B cell (primary cell): Measurements from ENCODE around the gene FGFRL1. TPM values are rescaled to one million over a fixed set of nuclear protein-coding genes. Genes with fewer than 3 reads are reported as not detected.

ENCODE experiments used
- ATAC-seq: fragments of 200-7000 bp; cut with Tn5 transposase; one replicate; pipeline ENCODE4 v1.10.0; 2021; ENCODE audit warnings: low read depth, mild to moderate bottlenecking, moderate number of reproducible peaks, moderate library complexity
- CTCF ChIA-PET: fragments of 350-600 bp; sonication (Branson Sonifier 250); formaldehyde crosslinking; loops from one replicate; lab custom pipeline; 2021; ENCODE audit warnings: antibody characterized with exemption, inconsistent platforms; lab: Charles Lee
- POLR2A ChIA-PET: fragments of 350-600 bp; sonication (Branson Sonifier 250); formaldehyde crosslinking; loops from one replicate; lab custom pipeline; 2021; ENCODE audit warnings: antibody characterized with exemption; lab: Charles Lee
- DNase-seq: peaks from one replicate; pipeline ENCODE4 v3.0.0; 2013
- H2AFZ ChIP-seq: 2 replicates; pipeline ENCODE4 v1.6.1; 2012; ENCODE audit warnings: mild to moderate bottlenecking, low read depth, low read length; ENCODE audit not compliant: insufficient read depth, poor library complexity, severe bottlenecking
- H3K27ac ChIP-seq, 2 donors: 1 replicate in 1 of 2; 2 replicates in 1 of 2; pipeline ENCODE4 v1.5.1; 2012 to 2013; ENCODE audit warnings: low read length in 2 of 2, mild to moderate bottlenecking in 2 of 2, moderate library complexity in 1 of 2
- H3K27me3 ChIP-seq, 4 experiments: fragments of 200-600 bp in 1 of 4; sonication (generic) in 1 of 4; replicated peaks in 1 of 4; 1 replicate in 2 of 4; 2 replicates in 2 of 4; pipeline versions ENCODE4 v1.6.1 to v1.7.0; 2013 to 2016; ENCODE audit warnings: low read length in 3 of 4, mild to moderate bottlenecking in 2 of 4, mixed read lengths in 1 of 4, moderate library complexity in 1 of 4; ENCODE audit not compliant: insufficient read depth in 4 of 4, control insufficient read depth in 3 of 4; ENCODE audit errors: control extremely low read depth in 1 of 4
- H3K36me3 ChIP-seq, 2 experiments: replicated peaks in 1 of 2; 1 replicate in 1 of 2; 2 replicates in 1 of 2; pipeline versions ENCODE4 v1.6.1 to v1.7.1; 2013; ENCODE audit warnings: low read length in 1 of 2; ENCODE audit not compliant: insufficient read depth in 2 of 2, control insufficient read depth in 1 of 2; ENCODE audit errors: control extremely low read depth in 1 of 2, extremely low read depth in 1 of 2
- H3K4me1 ChIP-seq, 2 donors: fragments of 200-600 bp in 1 of 2; sonication (generic) in 1 of 2; 1 replicate in 1 of 2; 2 replicates in 1 of 2; pipeline versions ENCODE4 v1.5.1 to v1.6.1; 2013 to 2017; ENCODE audit warnings: low read length in 2 of 2; ENCODE audit not compliant: control insufficient read depth in 2 of 2, insufficient read depth in 2 of 2
- H3K4me2 ChIP-seq: replicated peaks from 2 replicates; pipeline ENCODE3; 2012; ENCODE audit warnings: mild to moderate bottlenecking, low read depth, low read length; ENCODE audit not compliant: poor library complexity, severe bottlenecking
- H3K4me3 ChIP-seq, 5 experiments: fragments of 200-600 bp in 1 of 5; sonication (generic) in 1 of 5; 1 replicate in 3 of 5; 2 replicates in 2 of 5; pipeline versions ENCODE4 v1.5.1 to v1.7.0; 2011 to 2016; ENCODE audit warnings: low read length in 4 of 5, mild to moderate bottlenecking in 4 of 5, low read depth in 2 of 5, control low read depth in 1 of 5, moderate library complexity in 1 of 5; ENCODE audit not compliant: insufficient read depth in 1 of 5; ENCODE audit errors: control extremely low read depth in 1 of 5, extremely low read depth in 1 of 5
- H3K79me2 ChIP-seq: fragments of 200-600 bp; sonication (generic); one replicate; pipeline ENCODE4 v1.6.0; 2016; ENCODE audit warnings: low read length; ENCODE audit not compliant: control insufficient read depth, insufficient read depth
- H3K9ac ChIP-seq: fragments of 200-600 bp; sonication (generic); 2 replicates; pipeline ENCODE4 v1.6.1; 2017; ENCODE audit warnings: mild to moderate bottlenecking, low read length, moderate library complexity
- H3K9me3 ChIP-seq, 3 donors: one replicate each; pipeline versions ENCODE4 v1.6.1 to v1.7.1; 2013; ENCODE audit warnings: low read length in 2 of 3; ENCODE audit not compliant: control insufficient read depth in 2 of 3, insufficient read depth in 1 of 3; ENCODE audit errors: control extremely low read depth in 1 of 3
- H4K20me1 ChIP-seq: 2 replicates; pipeline ENCODE4 v1.6.0; 2012; ENCODE audit warnings: mild to moderate bottlenecking, low read length; ENCODE audit not compliant: insufficient read depth, control insufficient read depth, poor library complexity, severe bottlenecking
- H3K27ac Mint-ChIP-seq: one replicate; pipeline ENCODE4 v1.8.0; 2021; ENCODE audit warnings: mixed read lengths
- H3K27me3 Mint-ChIP-seq: one replicate; pipeline ENCODE4 v1.8.0; 2021; ENCODE audit warnings: mixed read lengths
- H3K4me1 Mint-ChIP-seq: one replicate; pipeline ENCODE4 v1.8.0; 2021; ENCODE audit warnings: mixed read lengths
- H3K4me3 Mint-ChIP-seq: one replicate; pipeline ENCODE4 v1.8.0; 2021; ENCODE audit warnings: mixed read lengths
- H3K9me3 Mint-ChIP-seq: one replicate; pipeline ENCODE4 v1.8.0; 2022; ENCODE audit warnings: mixed read lengths; ENCODE audit not compliant: insufficient read depth
- EZH2 ChIP-seq: IDR thresholded peaks from 2 replicates; pipeline ENCODE4 v1.6.1; 2012; ENCODE audit warnings: borderline replicate concordance, low read depth, mild to moderate bottlenecking, moderate library complexity, low read length; ENCODE audit not compliant: insufficient read depth, poor library complexity, severe bottlenecking
- WGBS: methylation state at CpG from one replicate; pipeline ENCODE4 v1.1.5; 2013; ENCODE audit warnings: missing lambda C conversion rate; ENCODE audit not compliant: insufficient coverage; 5-methylcytosine and 5-hydroxymethylcytosine counted together
- intact Hi-C: fragments of 100-400 bp; cut with micrococcal nuclease; formaldehyde crosslinking; loops from one replicate; pipeline ENCODE4 v1.10.0; 2022
- polyA plus RNA-seq: library from polyadenylated mRNA; depleted of rRNA; stranded (reverse); fragments of >200 nt; gene quantifications from 2 replicates; pipeline ENCODE4 v1.2.3, GENCODE V29; 2012
- total RNA-seq, 2 donors: library from RNA; stranded (reverse); fragments of 120-200 nt in 1 of 2; gene quantifications; 1 replicate in 1 of 2; 2 replicates in 1 of 2; pipeline versions ENCODE4 v1.2.3 to v1.2.4, GENCODE V29; 2013 to 2022
- TF ChIP-seq, protein P1 (sequence below): fragments of 200-600 bp; IDR thresholded peaks from one replicate; pipeline ENCODE4 v1.8.0; 2022; ENCODE audit warnings: antibody characterized with exemption, mild to moderate bottlenecking

The FGFRL1 gene
- total and polyA plus RNA-seq, 2 donors (not counting 1 experiment from before 2014, with no cell fraction given): 24.1 to 28.9 TPM

DNA sequence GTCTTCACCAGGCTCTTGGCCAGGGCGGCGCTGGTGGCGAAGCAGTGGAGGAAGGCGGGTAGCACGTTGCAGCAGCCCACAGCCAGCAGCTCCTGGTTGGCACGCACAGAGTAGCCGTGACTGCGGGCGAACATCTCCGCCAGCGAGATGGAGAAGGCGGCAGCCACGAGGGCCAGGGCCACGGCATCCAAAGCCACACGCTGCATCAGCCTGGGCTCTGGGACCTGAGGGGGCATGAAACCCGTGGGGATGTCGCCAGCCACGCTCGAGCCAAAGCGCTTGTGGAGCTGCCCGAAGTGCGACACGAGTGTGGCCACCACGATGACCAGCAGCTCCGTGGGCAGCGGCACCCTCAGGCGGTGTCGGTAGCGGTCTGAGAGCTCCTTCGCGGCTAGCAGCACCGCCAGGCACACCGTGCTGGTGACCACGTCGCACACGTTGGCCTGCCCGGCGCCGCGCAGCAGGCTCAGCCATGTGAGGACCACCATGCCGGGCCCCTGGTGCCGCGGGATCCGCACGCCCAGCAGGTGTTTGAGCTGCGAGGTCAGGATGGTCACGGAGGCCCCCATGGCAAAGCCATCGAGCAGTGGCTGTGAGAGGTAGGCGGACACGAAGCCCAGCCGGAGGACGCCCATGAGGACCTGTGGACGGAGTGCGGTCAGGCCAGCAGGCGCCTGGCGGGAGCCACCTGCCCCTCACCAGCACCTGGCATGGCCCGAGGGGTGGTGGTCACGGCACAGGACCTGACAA, 21.5 kb upstream of the FGFRL1 start:
- Histone ChIP-seq H3K9ac (no peak overlapping the region), H3K79me2 (peaks cover 10% of the 10 kb centered on the region), H3K27me3 (no peaks in the 10 kb centered on the region), H3K4me2 (no peak overlapping the region), H3K36me3 (no peaks in the 10 kb centered on the region), H3K9me3 (no peaks in the 10 kb centered on the region), H3K4me1 (peaks cover 22 to 24% of the 10 kb centered on the region in 2 donors), H2AFZ (no peak overlapping the region), H3K27ac (no peak overlapping the region), H3K4me3 (no peak overlapping the region), H4K20me1 (peaks cover 14% of the 10 kb centered on the region)
- WGBS: 97% methylated on average over 58 of the region's 58 CpGs
- Mint-ChIP-seq H3K4me3 (no peak overlapping the region), H3K27me3 (no peaks in the 10 kb centered on the region), H3K27ac (no peak overlapping the region), H3K4me1 (peaks cover 23% of the 10 kb centered on the region), H3K9me3 (no peaks in the 10 kb centered on the region)
- intact Hi-C loops: loop anchor here (5.0 to 10.0 kb wide), 2 partner anchors 93 to 745 kb away; no protein-coding TSS in a partner anchor
- DNase-seq: no peak
- CTCF ChIA-PET: interaction anchor here (6.7 kb wide), 1 partner anchor 248 kb away, joined by 90 read pairs; no protein-coding TSS in a partner anchor
- no peak for ATAC-seq
- POLR2A ChIA-PET: no interaction called here
- TF ChIP-seq, protein P1, sequence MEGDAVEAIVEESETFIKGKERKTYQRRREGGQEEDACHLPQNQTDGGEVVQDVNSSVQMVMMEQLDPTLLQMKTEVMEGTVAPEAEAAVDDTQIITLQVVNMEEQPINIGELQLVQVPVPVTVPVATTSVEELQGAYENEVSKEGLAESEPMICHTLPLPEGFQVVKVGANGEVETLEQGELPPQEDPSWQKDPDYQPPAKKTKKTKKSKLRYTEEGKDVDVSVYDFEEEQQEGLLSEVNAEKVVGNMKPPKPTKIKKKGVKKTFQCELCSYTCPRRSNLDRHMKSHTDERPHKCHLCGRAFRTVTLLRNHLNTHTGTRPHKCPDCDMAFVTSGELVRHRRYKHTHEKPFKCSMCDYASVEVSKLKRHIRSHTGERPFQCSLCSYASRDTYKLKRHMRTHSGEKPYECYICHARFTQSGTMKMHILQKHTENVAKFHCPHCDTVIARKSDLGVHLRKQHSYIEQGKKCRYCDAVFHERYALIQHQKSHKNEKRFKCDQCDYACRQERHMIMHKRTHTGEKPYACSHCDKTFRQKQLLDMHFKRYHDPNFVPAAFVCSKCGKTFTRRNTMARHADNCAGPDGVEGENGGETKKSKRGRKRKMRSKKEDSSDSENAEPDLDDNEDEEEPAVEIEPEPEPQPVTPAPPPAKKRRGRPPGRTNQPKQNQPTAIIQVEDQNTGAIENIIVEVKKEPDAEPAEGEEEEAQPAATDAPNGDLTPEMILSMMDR: no peak
- no peak for TF ChIP-seq EZH2

DNA sequence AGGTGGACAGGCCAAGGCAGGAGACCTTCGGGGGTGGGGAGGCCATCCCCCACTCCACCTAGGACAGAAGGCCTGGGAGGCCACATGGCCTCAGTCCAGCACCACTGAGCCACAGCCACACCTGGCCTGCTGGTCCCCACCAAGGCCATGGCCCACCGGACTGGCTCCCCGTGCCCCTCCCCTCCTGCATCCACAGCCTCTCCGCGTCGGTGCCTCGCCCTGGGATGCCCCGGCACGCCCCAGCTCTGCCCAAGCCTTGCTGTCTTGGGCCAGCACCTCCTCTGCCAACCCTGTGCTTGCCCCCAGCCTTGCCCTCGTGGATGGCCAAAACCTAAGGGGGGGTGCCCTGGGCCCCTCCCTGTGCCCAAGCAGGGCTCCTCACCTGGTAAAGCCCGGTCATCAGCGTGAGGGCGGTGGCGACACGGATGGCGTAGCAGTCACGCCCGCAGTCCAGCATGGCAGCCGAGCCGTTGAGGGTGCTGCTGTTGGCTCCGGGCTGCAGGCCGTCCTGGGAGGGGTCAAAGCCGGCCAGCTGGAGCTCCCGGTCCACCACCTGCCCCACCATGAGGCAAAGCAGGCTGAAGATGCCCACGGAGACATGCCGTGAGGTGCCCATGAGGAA, 20.6 kb upstream of the FGFRL1 start:
- Mint-ChIP-seq H3K4me3 (no peak overlapping the region), H3K27ac (no peak overlapping the region), H3K27me3 (no peaks in the 10 kb centered on the region), H3K4me1 (peaks cover 16% of the 10 kb centered on the region), H3K9me3 (no peaks in the 10 kb centered on the region)
- Histone ChIP-seq H3K4me1 (peaks cover 14 to 17% of the 10 kb centered on the region in 2 donors), H2AFZ (no peak overlapping the region), H3K27ac (no peak overlapping the region), H3K36me3 (no peaks in the 10 kb centered on the region), H3K9me3 (no peaks in the 10 kb centered on the region), H3K4me2 (no peak overlapping the region), H3K27me3 (no peaks in the 10 kb centered on the region), H3K79me2 (peaks cover 8% of the 10 kb centered on the region), H3K9ac (no peak overlapping the region), H3K4me3 (no peak overlapping the region), H4K20me1 (peaks cover 14% of the 10 kb centered on the region)
- ChIA-PET POLR2A (no interaction called here), CTCF (interaction anchor here (6.7 kb wide), 1 partner anchor 249 kb away, joined by 90 read pairs; no protein-coding TSS in a partner anchor)
- DNase-seq: no peak
- no peak for ATAC-seq
- no peak for TF ChIP-seq EZH2
- TF ChIP-seq, protein P1: no peak
- 96% methylated on average over 26 of the region's 26 CpGs for WGBS
- intact Hi-C loops: no loop called here
